ENCODE measurements around the gene DHRS3.
"Not testable (repeated sequence)": the region's sequence is repeated elsewhere in the genome, so short reads cannot be mapped to it uniquely, and the experiment has no call there.

Gene DHRS3

DNA sequence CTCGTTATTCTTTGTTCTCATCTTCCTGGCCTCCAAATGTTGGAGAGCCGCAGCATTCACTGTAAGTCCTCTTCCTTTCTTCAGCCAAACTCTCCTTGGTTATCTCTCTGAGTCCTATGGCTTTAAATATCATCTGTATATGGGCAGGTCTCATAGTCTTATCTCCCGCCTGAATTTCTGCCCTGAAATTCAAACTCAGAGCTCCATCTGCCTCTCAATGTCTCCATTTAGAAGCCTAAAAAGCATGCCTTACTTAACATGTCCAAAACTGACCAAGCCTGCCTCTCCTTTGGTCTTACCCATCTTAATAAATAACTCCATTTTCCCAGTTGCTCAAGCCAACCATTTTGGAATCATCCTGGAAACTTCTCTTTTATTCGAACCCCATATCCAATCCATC, 80.7 kb downstream of the DHRS3 start:
- no peak for DNase-seq

DNA sequence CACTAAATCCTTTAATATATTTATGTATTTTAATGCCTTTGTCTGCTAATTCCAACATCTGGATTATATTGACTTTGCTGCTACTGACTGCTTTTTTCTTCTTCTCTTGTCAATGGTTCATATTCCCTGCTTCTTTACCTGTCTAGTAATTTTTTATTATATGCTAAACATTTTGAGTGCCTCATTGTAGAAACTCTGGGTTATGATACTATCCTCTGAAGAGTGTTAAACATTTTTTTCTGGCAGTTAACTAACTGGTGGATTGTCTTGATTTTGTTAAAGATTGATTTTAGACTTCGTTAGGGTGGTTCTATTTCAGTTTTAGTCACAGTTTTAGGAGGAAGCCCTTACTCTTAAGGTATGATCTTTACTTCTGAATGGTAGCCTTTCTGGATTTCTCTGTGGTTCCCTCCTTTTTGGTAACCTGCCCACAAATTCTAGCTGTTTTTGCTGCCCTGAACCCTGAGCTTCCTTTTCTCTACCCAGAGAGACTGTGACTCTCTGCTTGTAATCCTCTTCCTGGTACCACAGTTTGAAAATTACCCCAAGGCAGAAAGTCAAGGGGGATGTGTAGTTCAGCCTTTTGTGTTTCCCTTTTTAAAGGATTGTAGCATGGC, 81.9 kb downstream of the DHRS3 start:
- DNase-seq: no peak

DNA sequence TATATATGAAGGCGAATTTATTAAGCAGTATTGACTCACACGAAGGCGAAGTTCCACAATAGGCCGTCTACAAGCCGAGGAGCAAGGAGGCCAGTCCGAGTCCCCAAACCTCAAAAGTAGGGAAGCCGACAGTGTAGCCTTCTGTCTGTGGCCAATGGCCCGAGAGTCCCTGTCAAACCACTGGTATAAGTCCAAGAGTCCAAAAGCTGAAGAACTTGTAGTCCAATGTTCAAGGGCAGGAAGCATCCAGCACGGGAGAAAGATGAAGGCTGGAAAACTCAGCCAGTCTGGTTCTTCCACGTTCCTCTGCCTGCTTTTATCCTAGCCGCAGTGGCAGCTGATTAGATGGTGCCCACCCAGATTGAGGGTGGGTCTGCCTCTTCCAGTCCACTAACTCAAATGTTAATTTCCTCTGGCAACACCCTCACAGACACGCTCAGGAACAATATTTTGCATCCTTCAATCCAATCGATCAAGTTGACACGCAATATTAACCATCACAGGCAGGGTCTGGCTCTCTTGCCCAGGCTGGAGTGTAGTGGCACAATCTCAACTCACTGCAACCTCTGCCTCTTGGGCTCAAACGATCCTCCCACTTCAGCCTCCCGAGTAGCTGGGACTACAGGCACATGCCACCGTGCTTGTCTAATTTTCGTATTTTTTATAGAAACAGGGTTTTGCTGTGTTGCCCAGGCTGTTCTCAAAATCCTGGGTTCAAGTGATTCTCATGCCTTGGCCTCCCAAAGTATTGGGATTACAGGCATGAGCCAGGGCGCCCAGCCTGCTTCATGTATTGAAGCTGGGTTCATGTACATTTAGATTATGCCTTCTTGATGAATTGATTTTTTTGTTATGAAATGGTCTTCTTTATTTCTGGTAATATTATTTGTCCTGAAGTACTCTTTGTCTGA, 85.3 kb downstream of the DHRS3 start:
- no peak for DNase-seq

DNA sequence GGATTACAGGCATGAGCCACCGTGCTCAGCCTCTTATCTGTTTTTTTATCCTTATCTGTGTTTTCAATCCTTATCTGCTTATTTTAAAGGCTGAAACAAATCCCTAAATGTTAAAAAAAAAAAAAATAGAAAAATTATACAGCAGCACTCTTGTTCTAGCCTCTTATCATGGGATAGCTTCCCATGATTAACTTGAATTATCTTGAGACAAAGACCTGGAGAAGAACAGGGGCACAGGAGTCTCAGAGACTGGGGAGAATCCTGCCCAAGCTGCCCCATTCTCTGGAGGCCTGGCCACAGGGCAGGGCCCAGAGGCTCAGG, 86.9 kb downstream of the DHRS3 start:
- no peak for DNase-seq

DNA sequence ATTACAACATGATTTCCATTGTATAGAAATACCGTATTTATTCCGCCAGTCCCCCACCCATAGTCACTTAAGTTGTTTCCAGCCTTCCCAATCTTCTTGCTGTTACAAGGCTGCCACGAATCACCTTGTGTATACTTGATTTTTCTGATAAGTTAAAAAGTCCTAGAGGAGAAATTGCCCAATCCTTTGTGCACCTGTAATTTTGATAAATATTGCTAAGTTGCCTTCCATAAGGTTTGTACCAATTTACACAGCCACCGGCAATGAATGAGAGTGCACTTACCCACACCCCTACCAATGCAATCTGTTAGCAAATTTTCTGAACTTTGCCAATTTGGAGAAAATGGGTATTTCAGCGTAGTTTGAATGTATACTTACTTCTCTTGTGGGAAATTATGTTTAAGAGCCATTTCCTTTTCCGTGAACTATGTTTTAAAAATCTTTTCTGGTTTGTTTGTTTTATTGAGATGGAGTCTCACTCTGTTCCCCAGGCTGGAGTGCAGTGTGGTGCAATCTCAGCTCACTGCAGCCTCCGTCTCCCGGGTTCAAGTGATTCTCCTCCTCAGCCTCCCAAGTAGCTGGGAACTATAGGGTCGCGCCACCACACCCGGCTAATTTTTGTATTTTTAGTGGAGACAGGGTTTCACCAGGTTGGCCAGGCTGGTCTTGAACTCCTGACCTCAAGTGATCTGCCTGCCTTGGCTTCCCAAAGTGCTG, 87.4 kb downstream of the DHRS3 start:
- DNase-seq: no peak

DNA sequence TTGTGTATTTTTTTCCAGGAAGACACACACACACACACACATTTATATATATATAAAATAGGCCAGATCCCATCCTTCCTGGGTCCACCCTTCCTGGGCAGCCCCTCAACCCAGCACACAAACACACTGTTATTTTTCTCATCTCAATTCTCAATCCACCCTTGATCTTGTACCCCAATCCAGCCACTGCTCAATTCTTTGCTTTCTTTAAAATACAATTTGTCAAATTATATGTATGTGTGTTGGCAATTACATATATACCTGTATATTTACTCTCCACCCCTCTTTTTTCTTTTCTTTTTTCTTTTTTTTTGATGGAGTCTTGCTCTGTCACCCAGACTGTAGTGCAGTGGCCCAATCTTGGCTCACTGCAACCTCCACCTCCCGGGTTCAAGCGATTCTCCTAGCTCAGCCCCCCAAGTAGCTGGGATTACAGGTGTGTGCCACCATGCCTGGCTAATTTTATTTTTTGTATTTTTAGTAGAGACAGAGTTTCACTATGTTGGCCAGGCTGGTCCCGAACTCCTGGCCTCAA, 88.3 kb downstream of the DHRS3 start:
- DNase-seq: no peak

DNA sequence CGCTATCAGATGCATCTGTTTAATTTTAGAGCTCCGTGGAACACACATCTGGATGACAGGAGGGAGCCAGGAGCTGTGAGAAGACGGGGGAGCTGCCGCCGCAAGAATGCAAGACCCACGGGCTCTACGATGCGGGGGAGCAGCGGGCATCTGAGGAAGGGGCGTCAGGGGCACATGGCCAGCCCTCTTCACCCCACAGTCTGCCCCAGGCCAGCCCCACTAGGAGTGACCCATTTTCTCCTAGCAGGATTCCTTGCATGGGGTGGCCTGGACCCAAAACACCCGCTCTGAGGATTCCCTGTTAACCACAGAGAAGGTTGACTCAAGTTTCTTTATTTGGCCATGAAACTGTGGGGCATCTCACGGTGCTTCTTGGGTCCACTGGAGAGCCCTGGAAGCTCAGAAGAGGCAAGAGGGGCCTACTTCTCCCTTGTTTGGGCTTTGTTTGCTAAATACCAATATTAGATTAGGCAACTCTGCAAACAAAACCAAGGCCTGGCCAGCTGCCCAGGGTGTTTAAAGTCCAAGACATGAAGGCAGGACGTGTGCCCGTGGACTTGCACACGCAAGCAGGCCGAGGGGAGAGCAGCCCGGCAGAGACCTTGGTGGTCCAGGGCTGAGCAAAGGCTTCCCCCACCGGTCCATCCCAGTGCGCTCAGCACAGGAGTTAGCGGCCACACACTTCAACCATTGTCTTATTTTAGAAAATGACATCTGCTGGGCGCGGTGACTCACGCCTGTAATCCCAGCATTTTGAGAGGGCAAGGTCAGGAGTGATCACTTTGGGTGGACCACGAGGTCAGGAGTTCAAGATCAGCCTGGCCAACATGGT, 89.8 kb downstream of the DHRS3 start:
- DNase-seq: no peak

DNA sequence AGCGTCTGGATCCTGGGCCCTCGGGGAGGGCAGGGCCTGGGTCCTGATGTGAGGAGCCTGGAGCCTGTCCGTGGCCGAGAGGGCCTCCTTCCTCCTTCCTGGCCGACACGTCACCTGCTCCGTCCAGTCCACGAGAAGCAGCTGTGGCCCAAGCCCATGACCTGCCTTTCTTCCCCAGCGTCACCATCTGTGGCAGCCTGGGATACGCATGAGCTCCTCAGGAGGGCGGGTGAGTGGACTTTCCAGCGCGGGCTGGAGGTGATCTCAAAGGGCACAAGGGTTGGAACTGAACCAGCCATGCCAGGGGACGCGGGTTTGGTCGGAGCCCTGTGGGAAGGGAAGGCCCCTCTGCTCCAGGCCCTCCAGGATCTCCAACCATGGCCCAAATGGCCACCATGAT, 90.4 kb downstream of the DHRS3 start:
- DNase-seq: no peak

DNA sequence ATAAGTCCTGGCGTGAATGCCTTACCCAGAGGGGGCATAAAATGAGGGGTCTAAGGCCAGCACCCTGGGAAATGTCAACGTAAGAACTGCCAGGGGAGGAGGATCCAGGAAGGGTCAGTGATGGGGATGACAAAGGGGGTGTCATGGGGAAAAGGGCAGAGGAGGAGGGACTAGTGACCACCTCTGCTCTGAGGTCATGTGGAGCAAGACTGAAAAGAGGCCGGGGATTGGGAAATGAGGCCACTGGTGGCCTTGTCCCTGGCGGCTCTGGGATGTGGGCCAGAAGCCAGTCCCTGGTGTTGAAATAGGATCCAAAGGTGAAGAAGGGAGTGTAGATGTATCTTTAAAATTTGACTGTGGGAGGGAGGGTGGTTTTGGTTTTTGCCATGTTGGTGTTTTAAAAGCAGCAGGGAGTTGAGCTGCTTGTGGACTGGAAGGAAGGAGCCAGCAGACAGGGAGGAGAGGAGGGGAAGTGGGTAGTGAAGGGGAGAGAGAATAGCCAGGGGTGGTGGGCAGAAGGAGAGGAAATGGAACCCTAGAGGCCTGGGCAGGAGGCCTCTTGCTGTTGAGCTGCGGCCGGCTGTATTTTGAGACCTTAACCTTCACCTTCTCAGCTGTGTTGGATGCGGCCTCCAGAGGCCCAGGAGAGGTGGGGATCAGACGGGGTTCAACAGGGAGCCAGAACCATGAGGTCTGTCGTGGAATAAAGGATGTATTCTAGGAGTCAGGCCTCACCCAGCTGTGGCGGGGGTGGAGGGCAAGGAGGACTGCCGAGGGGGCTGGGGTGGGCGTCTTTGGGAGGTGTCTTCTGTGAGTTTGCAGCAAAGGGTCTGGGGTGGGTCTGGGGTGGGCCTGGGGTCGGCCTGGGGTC, 92.5 kb downstream of the DHRS3 start:
- DNase-seq: no peak

DNA sequence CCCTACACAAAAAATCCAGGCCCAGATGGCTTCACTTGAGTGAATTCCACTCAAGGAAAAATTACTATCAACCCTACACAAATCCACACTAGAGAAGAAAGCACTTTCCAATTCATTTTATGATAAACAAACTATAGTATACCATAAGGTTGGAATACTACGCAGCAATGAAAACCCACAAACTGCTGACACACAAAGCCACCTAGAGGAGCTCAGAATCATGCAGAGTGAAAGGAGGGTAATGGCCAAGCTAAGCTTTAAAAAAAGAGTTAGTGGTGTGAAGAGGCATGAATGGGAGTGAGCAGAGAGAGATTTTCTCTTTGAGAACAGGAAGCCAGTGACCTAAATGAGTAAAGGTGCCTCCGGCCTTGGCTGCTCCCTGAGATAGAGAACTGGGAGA, 93.7 kb downstream of the DHRS3 start:
- no peak for DNase-seq

DNA sequence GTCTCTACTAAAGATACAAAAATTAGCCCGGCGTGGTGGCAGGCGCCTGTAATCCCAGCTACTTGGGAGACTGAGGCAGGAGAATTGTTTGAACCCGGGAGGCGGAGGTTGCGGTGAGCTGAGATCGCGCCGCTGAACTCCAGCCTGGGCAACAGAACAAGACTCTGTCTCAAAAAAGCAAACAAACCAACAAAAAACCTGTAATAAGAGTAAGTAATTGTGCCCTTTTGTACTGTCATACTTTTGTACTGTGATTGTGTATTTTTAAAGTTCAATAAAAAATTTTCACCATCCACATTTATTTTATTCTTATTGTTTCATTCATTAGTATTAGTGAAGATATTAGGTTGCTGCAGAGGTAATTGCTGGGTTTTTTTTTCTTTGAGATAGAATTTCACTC, 95.2 kb downstream of the DHRS3 start:
- not testable (repeated sequence) for DNase-seq

DNA sequence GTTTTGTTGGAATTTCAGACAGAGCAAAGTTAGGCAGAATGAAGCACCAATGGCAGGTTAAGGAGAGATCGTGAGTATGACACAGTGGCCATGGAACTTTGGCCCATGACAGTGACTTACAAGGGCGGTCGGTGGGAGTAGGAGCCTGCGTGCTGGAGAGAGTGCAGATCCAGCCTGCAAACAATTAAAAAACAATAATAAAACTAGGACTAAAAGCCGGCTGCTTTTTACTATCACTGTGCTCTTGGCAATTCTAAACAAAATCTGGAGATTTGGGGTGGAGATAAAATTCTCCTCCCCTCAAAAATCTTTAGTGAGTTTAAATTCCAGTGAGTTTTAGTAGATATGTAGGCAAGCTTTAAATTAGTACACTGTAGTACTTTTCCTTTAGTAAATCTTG, 96.9 kb downstream of the DHRS3 start:
- DNase-seq: no peak

DNA sequence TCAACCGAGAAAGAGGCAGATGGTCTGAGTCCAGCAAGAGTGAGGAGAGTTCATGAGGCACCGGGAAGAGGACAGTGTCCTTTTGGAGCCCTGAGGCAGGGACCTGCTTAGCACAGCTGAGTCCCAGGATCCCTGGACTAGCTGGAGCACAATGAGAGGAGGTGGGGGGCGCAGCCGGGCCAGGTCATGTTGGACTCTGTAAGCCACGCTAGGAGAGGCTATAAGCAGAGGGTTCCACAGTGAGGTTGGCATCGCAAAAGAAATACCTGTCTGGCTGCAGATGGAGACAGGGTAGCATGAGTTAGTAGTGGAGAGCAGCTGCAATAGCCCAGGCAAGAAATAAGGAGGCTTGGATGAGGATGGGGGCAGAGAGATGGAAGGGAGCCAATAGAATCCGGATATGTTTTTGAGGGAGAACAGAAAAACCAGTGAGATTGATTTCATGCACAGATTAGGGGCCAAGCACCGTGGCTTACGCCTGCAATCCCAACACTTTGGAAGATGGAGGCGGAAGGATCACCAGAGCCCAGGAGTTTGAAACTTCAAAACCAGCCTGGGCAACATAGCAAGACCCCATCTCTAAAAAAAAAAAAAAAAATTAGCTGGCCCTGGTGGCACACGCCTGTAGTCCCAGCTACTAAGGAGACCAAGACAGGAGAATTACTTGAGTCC, 98.2 kb downstream of the DHRS3 start:
- DNase-seq: no peak

DNA sequence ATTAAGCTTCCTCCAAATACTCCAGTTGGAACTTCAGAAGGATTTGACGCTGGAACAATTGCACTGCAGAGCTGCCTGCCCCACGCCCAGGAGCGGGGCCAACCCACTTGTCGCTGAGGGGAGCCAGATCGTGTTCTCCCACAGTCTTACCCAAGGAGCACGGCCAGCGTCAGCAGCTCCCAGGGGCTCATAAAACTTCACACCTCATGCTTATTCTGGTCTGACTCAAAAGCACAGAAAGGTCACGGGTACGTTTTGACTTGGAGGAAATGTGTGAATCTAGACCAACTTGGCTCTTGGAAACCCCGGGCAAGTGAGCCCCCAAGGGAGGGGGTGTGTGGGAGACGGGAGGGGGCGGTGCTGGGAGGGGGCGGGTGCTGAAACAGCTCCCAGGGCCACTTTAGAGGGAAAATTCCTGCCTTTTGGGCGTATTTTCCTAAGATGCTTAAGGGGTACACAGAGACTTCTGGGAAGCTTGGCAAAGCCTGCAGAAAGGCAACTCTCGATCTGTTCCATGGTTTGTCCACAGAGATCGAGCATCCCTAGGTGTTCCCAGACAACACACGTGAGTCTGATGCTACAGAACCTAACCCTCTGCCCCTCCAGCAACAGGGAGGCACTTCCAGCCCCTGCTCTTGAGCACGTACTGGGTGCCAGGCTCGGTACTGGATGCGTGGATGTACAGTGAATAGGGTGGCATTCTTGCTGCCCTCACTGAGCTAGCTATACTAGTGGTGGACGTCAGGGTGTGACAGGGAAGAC, 98.9 kb downstream of the DHRS3 start:
- DNase-seq: peak; percentile 73

All from stimulated activated CD8-positive, alpha-beta memory T cell treated with anti-CD3 and anti-CD28 coated beads, Interleukin-4, amount 100 ng/mL, for 48 hours (primary cell).